H9 (cell line): ENCODE data around the gene TMEM145. TPM values are rescaled to one million over a fixed set of nuclear protein-coding genes. Genes with fewer than 3 reads are reported as not detected.
A peak's percentile ranks its signal among the peaks of the same experiment; 100 is the strongest.

Experiments used
- DNase-seq: peaks from one replicate; pipeline ENCODE4 v3.0.0-alpha.2; 2017
- H2AFZ ChIP-seq: one replicate; pipeline ENCODE4 v1.6.1; 2013; ENCODE audit warnings: mild to moderate bottlenecking, low read length, control low read depth, moderate library complexity
- H2AK5ac ChIP-seq: 2 replicates; pipeline ENCODE4 v1.6.1; 2013; ENCODE audit warnings: low read length, control low read depth, mixed read lengths; ENCODE audit not compliant: insufficient read length
- H2BK120ac ChIP-seq: one replicate; pipeline ENCODE4 v1.6.1; 2013; ENCODE audit warnings: low read depth, mild to moderate bottlenecking, low read length, control low read depth, inconsistent platforms; ENCODE audit not compliant: poor library complexity, severe bottlenecking
- H2BK12ac ChIP-seq: 2 replicates; pipeline ENCODE4 v1.6.1; 2013; ENCODE audit warnings: low read length, control low read depth, mixed read lengths, low read depth; ENCODE audit not compliant: insufficient read length
- H2BK15ac ChIP-seq: 2 replicates; pipeline ENCODE4 v1.6.1; 2013; ENCODE audit warnings: low read depth, low read length, control low read depth
- H2BK20ac ChIP-seq: one replicate; pipeline ENCODE4 v1.6.1; 2013; ENCODE audit warnings: low read depth, mild to moderate bottlenecking, low read length, control low read depth, inconsistent platforms; ENCODE audit not compliant: poor library complexity, severe bottlenecking
- H2BK5ac ChIP-seq: 2 replicates; pipeline ENCODE4 v1.6.1; 2013; ENCODE audit warnings: low read length, control low read depth, mixed read lengths; ENCODE audit not compliant: insufficient read length
- H3K14ac ChIP-seq: 2 replicates; pipeline ENCODE4 v1.6.1; 2013; ENCODE audit warnings: low read length, control low read depth; ENCODE audit not compliant: insufficient read depth
- H3K18ac ChIP-seq: 2 replicates; pipeline ENCODE4 v1.6.1; 2013; ENCODE audit warnings: low read depth, mild to moderate bottlenecking, mixed read lengths, low read length, control low read depth; ENCODE audit not compliant: insufficient read length
- H3K23ac ChIP-seq: 2 replicates; pipeline ENCODE4 v1.6.1; 2013; ENCODE audit warnings: low read length, control low read depth, mixed read lengths, low read depth; ENCODE audit not compliant: insufficient read length
- H3K23me2 ChIP-seq: 2 replicates; pipeline ENCODE4 v1.6.1; 2013; ENCODE audit warnings: low read depth, mild to moderate bottlenecking, mixed read lengths, low read length, control low read depth; ENCODE audit not compliant: insufficient read length, poor library complexity, severe bottlenecking
- H3K27ac ChIP-seq: 2 replicates; pipeline ENCODE4 v1.5.1; 2013; ENCODE audit warnings: low read length, control low read depth, mixed read lengths, low read depth; ENCODE audit not compliant: insufficient read length
- H3K27me3 ChIP-seq: 2 replicates; pipeline ENCODE4 v1.6.1; 2013; ENCODE audit warnings: low read length, control low read depth, inconsistent platforms; ENCODE audit not compliant: insufficient read depth
- H3K4ac ChIP-seq: 2 replicates; pipeline ENCODE4 v1.6.1; 2013; ENCODE audit warnings: low read depth, mild to moderate bottlenecking, control low read depth, inconsistent platforms, low read length, moderate library complexity
- H3K4me1 ChIP-seq: 2 replicates; pipeline ENCODE4 v1.6.1; 2013; ENCODE audit warnings: low read length, control low read depth, inconsistent platforms; ENCODE audit not compliant: insufficient read depth
- H3K4me2 ChIP-seq: 2 replicates; pipeline ENCODE4 v1.6.1; 2013; ENCODE audit warnings: low read length, control low read depth, mixed read lengths; ENCODE audit not compliant: insufficient read length, insufficient read depth
- H3K56ac ChIP-seq: 2 replicates; pipeline ENCODE4 v1.6.1; 2013; ENCODE audit warnings: low read depth, mild to moderate bottlenecking, mixed read lengths, low read length, control low read depth; ENCODE audit not compliant: insufficient read length
- H3K79me1 ChIP-seq: 2 replicates; pipeline ENCODE4 v1.6.1; 2013; ENCODE audit warnings: low read depth, mild to moderate bottlenecking, moderate library complexity, low read length, control low read depth, inconsistent platforms; ENCODE audit not compliant: insufficient read depth, poor library complexity, severe bottlenecking
- H3K79me2 ChIP-seq: 2 replicates; pipeline ENCODE4 v1.6.1; 2013; ENCODE audit warnings: low read length, control low read depth, inconsistent platforms; ENCODE audit not compliant: insufficient read depth
- H3K9ac ChIP-seq: 2 replicates; pipeline ENCODE4 v1.6.1; 2013; ENCODE audit warnings: low read length, control low read depth, mixed read lengths; ENCODE audit not compliant: insufficient read length; ENCODE audit errors: extremely low read depth
- H3K9me3 ChIP-seq: one replicate; pipeline ENCODE4 v1.6.1; 2013; ENCODE audit warnings: low read depth, low read length, inconsistent platforms; ENCODE audit not compliant: control insufficient read depth
- H3T11ph ChIP-seq: one replicate; pipeline ENCODE4 v1.6.1; 2013; ENCODE audit warnings: mild to moderate bottlenecking, low read length, control low read depth, inconsistent platforms
- H4K20me1 ChIP-seq: one replicate; pipeline ENCODE4 v1.6.1; 2013; ENCODE audit not compliant: control insufficient read depth, insufficient read length, insufficient read depth
- H4K5ac ChIP-seq: 2 replicates; pipeline ENCODE4 v1.6.1; 2013; ENCODE audit warnings: low read depth, mild to moderate bottlenecking, mixed read lengths, low read length, control low read depth; ENCODE audit not compliant: insufficient read length
- H4K8ac ChIP-seq: replicated peaks from 2 replicates; pipeline ENCODE4 v1.6.1; 2013; ENCODE audit warnings: low read length, control low read depth, mixed read lengths, low read depth; ENCODE audit not compliant: insufficient read length
- H4K91ac ChIP-seq: 2 replicates; pipeline ENCODE4 v1.6.1; 2013; ENCODE audit warnings: low read depth, mild to moderate bottlenecking, moderate library complexity, mixed read lengths, low read length, control low read depth; ENCODE audit not compliant: insufficient read length
- H3K27ac Mint-ChIP-seq, 3 experiments: 2 replicates in 2 of 3; 3 replicates in 1 of 3; pipeline ENCODE4 v1.8.0; 2020 to 2021; ENCODE audit warnings: mixed read lengths in 3 of 3, mild to moderate bottlenecking in 1 of 3, moderate library complexity in 1 of 3
- H3K27me3 Mint-ChIP-seq: 2 replicates; pipeline ENCODE4 v1.8.0; 2021; ENCODE audit warnings: low read depth, mild to moderate bottlenecking, moderate library complexity, mixed read lengths
- H3K36me3 Mint-ChIP-seq, 3 experiments: 2 replicates in 2 of 3; 3 replicates in 1 of 3; pipeline ENCODE4 v1.8.0; 2020 to 2021; ENCODE audit warnings: low read depth in 3 of 3, mixed read lengths in 3 of 3; ENCODE audit not compliant: insufficient read depth in 1 of 3
- H3K4me1 Mint-ChIP-seq, 2 experiments: 2 replicates each; pipeline ENCODE4 v1.8.0; 2020; ENCODE audit warnings: mixed read lengths in 2 of 2
- H3K4me3 Mint-ChIP-seq, 2 experiments: 2 replicates in 1 of 2; 3 replicates in 1 of 2; pipeline ENCODE4 v1.8.0; 2020 to 2021; ENCODE audit warnings: mild to moderate bottlenecking in 2 of 2, mixed read lengths in 2 of 2, moderate library complexity in 1 of 2
- H3K9me3 Mint-ChIP-seq, 2 experiments: 2 replicates in 1 of 2; 3 replicates in 1 of 2; pipeline ENCODE4 v1.8.0; 2020; ENCODE audit warnings: mild to moderate bottlenecking in 2 of 2, mixed read lengths in 2 of 2, moderate library complexity in 1 of 2
- WGBS: extraction: QIAGEN DNeasy Blood & Tissue Kit; methylation state at CpG from one replicate; pipeline ENCODE4 v1.1.7; 2013; ENCODE audit warnings: missing lambda C conversion rate, low lambda C conversion rate, mixed read lengths; ENCODE audit not compliant: insufficient read length; ENCODE audit errors: extremely low coverage; 5-methylcytosine and 5-hydroxymethylcytosine counted together
- total RNA-seq: library from RNA; stranded (reverse); gene quantifications from 2 replicates; pipeline ENCODE4 v1.2.1, GENCODE V29; 2021
- TF ChIP-seq, protein P1 (sequence below): fragments of 200-600 bp; sonication (generic); conservative IDR thresholded peaks from 3 replicates; pipeline ENCODE4 v1.8.0; 2021; ENCODE audit warnings: antibody characterized with exemption, mild to moderate bottlenecking

Gene TMEM145
- total RNA-seq, 1 experiment from 2014 or later = 4.5 TPM

DNA sequence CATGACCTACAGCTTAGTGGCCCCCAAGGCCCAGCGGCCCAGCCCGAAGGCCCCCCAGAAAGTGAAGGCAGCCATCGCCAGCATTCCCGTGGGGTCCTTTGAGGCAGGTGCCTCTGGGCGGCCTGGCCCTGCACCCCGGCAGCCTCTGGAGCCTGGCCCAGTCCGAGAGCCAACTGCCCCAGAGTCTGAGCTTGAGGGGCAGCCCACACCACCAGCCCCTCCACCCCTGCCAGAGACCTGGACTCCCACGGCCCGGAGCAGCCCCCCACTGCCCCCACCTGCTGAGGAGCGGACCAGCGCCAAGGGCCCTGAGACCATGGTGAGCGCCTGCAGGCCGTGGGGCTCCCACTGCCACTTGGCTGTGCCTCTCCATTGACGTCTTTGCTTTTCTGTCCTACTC, 20.1 kb upstream of the TMEM145 start:
- Mint-ChIP-seq H3K27ac (peak overlapping the region in 2 of 3 experiments; percentile 57 to 91; a peak in 2 of 7 replicates), H3K4me3 (no peak overlapping the region), H3K27me3 (no peaks in the 10 kb centered on the region), H3K4me1 (peaks cover 3 to 39% of the 10 kb centered on the region in 2 experiments), H3K36me3 (peaks cover 13 to 71% (median 56%) of the 10 kb centered on the region in 3 experiments; a peak in 6 of 7 replicates), H3K9me3 (no peaks in the 10 kb centered on the region)
- H4K5ac ChIP-seq = no peak overlapping the region
- no peak overlapping the region for H2BK5ac ChIP-seq
- no peaks in the 10 kb centered on the region for H3K4me1 ChIP-seq
- H2AFZ ChIP-seq = no peak overlapping the region
- H4K91ac ChIP-seq = no peak overlapping the region
- H3K4ac ChIP-seq = no peak overlapping the region
- no peak overlapping the region for H3K4me2 ChIP-seq
- no peaks in the 10 kb centered on the region for H3K27me3 ChIP-seq
- H3K27ac ChIP-seq = no peak overlapping the region
- H3K9ac ChIP-seq = no peak overlapping the region
- no peak overlapping the region for H2BK12ac ChIP-seq
- H3K23me2 ChIP-seq = peaks cover 3% of the 10 kb centered on the region
- TF ChIP-seq, protein P1, sequence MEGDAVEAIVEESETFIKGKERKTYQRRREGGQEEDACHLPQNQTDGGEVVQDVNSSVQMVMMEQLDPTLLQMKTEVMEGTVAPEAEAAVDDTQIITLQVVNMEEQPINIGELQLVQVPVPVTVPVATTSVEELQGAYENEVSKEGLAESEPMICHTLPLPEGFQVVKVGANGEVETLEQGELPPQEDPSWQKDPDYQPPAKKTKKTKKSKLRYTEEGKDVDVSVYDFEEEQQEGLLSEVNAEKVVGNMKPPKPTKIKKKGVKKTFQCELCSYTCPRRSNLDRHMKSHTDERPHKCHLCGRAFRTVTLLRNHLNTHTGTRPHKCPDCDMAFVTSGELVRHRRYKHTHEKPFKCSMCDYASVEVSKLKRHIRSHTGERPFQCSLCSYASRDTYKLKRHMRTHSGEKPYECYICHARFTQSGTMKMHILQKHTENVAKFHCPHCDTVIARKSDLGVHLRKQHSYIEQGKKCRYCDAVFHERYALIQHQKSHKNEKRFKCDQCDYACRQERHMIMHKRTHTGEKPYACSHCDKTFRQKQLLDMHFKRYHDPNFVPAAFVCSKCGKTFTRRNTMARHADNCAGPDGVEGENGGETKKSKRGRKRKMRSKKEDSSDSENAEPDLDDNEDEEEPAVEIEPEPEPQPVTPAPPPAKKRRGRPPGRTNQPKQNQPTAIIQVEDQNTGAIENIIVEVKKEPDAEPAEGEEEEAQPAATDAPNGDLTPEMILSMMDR = no peak
- WGBS = no CpG with 5 or more reads among the region's 14 CpGs
- no peaks in the 10 kb centered on the region for H4K20me1 ChIP-seq
- no peak overlapping the region for H3K23ac ChIP-seq
- no peak overlapping the region for H2BK20ac ChIP-seq
- H3K14ac ChIP-seq = no peak overlapping the region
- no peak overlapping the region for H2BK15ac ChIP-seq
- H4K8ac ChIP-seq = no peak overlapping the region
- no peaks in the 10 kb centered on the region for H3K79me2 ChIP-seq
- H2AK5ac ChIP-seq = no peak overlapping the region
- H3K9me3 ChIP-seq = no peaks in the 10 kb centered on the region
- H3K18ac ChIP-seq = no peak overlapping the region
- no peak overlapping the region for H3T11ph ChIP-seq
- no peaks in the 10 kb centered on the region for H3K79me1 ChIP-seq
- no peak overlapping the region for H2BK120ac ChIP-seq
- DNase-seq = no peak
- H3K56ac ChIP-seq = no peak overlapping the region
